Calu3 (cell line): ENCODE measurements around the gene NOXA1. TPM values are rescaled to one million over a fixed set of nuclear protein-coding genes. Genes with fewer than 3 reads are reported as not detected.

ENCODE experiments used
- BruUV-seq: library from RNA; stranded (reverse); fragments of 400-500 nt; replicated peaks from 2 replicates; lab custom pipeline; 2021; lab: Mats Ljungman, UMichigan
- CTCF ChIA-PET: fragments of 300-600 bp; sonication (Branson Sonifier 250); formaldehyde crosslinking; loops from one replicate; lab custom pipeline; 2022; ENCODE audit warnings: antibody characterized with exemption; lab: Charles Lee
- DNase-seq: peaks from one replicate; pipeline ENCODE4 v3.0.0; 2022
- H3K27ac Mint-ChIP-seq: one replicate; pipeline ENCODE4 v1.8.0; 2022; ENCODE audit warnings: mixed read lengths; ENCODE audit not compliant: unreplicated experiment
- H3K27me3 Mint-ChIP-seq: one replicate; pipeline ENCODE4 v1.8.0; 2022; ENCODE audit warnings: mixed read lengths; ENCODE audit not compliant: unreplicated experiment
- H3K36me3 Mint-ChIP-seq: one replicate; pipeline ENCODE4 v1.8.0; 2022; ENCODE audit warnings: mild to moderate bottlenecking, moderate library complexity, mixed read lengths; ENCODE audit not compliant: insufficient read depth, unreplicated experiment
- H3K4me1 Mint-ChIP-seq: one replicate; pipeline ENCODE4 v1.8.0; 2022; ENCODE audit warnings: mild to moderate bottlenecking, low read depth, mixed read lengths; ENCODE audit not compliant: unreplicated experiment
- H3K4me3 Mint-ChIP-seq: one replicate; pipeline ENCODE4 v1.8.0; 2022; ENCODE audit warnings: mild to moderate bottlenecking, low read depth, moderate library complexity, mixed read lengths; ENCODE audit not compliant: unreplicated experiment
- H3K9me3 Mint-ChIP-seq: one replicate; pipeline ENCODE4 v1.8.0; 2022; ENCODE audit warnings: low read depth, mixed read lengths; ENCODE audit not compliant: unreplicated experiment
- intact Hi-C: fragments of 100-400 bp; cut with micrococcal nuclease; formaldehyde crosslinking; loops from one replicate; pipeline ENCODE4 v1.10.0; 2022; ENCODE audit not compliant: unreplicated experiment
- total RNA-seq: library from RNA; stranded (reverse); gene quantifications from 2 replicates; pipeline ENCODE4 v1.2.3, GENCODE V29; 2022
- TF ChIP-seq, protein P1 (sequence below): fragments of 200-600 bp; IDR thresholded peaks from one replicate; pipeline ENCODE4 v1.8.0; 2022; ENCODE audit warnings: antibody characterized with exemption; ENCODE audit not compliant: unreplicated experiment

The NOXA1 gene
- total RNA-seq, 1 experiment from 2014 or later, result 12.3 TPM

DNA sequence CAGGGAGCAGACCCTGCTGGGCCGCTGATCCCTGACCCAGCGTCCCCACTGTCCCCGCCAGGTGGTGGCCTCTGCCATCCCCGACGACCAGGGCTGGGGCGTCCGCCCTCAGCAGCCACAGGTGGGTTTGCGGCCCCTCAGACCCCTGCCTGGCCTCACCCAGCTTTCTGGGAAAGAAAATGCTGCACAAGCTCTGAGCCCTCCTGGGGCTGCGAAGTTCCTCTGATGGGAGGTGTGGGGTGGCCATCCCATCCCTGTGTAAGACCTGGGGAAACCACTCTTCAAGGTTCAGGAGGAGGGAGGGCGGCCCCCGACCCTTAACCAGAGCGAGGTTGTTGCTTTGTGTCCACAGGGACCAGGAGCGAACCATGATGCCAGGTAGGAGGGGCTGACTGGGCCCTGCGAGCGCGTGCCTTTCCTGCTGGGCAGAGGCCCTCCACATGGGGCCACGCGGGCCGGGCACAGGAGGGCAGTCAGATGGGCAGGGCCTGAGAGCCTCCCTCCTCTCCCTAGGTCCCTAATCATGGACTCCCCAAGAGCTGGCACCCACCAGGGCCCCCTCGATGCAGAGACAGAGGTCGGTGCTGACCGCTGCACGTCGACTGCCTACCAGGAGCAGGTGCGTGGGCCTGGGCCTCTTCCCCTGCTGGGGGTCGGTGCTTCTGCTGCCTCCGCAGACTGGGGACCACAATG lies 7.7 kb downstream of the NOXA1 start:
- H3K27me3 Mint-ChIP-seq, result no peaks in the 10 kb centered on the region
- H3K27ac Mint-ChIP-seq, result no peak overlapping the region
- peaks cover 6% of the 10 kb centered on the region for H3K36me3 Mint-ChIP-seq
- BruUV-seq, result no TSS peak
- H3K4me3 Mint-ChIP-seq, result no peak overlapping the region
- TF ChIP-seq, protein P1, sequence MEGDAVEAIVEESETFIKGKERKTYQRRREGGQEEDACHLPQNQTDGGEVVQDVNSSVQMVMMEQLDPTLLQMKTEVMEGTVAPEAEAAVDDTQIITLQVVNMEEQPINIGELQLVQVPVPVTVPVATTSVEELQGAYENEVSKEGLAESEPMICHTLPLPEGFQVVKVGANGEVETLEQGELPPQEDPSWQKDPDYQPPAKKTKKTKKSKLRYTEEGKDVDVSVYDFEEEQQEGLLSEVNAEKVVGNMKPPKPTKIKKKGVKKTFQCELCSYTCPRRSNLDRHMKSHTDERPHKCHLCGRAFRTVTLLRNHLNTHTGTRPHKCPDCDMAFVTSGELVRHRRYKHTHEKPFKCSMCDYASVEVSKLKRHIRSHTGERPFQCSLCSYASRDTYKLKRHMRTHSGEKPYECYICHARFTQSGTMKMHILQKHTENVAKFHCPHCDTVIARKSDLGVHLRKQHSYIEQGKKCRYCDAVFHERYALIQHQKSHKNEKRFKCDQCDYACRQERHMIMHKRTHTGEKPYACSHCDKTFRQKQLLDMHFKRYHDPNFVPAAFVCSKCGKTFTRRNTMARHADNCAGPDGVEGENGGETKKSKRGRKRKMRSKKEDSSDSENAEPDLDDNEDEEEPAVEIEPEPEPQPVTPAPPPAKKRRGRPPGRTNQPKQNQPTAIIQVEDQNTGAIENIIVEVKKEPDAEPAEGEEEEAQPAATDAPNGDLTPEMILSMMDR, result no peak
- H3K4me1 Mint-ChIP-seq, result no peaks in the 10 kb centered on the region
- CTCF ChIA-PET, result interaction anchor here (0.6 kb wide), 1 partner anchor 11 kb away, joined by 3 read pairs; no protein-coding TSS in a partner anchor
- intact Hi-C loops, result no loop called here
- no peaks in the 10 kb centered on the region for H3K9me3 Mint-ChIP-seq
- no peak for DNase-seq

DNA sequence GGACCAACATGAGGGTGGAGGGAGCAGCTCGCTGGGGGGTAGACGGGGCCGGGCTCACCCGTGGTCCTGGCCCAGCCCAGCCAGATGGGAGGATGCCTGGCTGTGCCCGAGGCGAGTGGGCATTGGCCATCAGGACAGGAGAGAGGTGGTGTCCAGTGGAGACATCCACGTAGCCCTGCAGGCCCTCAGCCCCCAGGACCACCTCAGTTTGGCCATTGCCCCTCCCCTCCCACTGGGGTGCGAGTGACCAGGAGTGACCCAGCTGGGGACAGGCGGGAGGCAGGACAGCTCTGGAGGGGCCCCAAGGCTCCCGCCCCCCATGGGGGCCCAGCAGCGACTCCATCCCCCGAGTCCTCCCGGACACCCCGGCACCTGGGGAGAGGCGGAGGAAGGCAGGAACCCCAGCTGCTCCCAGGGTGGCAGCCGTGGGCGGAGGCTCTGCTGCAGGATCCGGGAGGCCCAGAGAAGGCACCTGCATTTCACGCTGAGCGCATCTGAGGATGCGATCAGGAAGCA lies 8.3 kb downstream of the NOXA1 start:
- CTCF ChIA-PET, result no interaction called here
- DNase-seq, result no peak
- intact Hi-C loops, result no loop called here
- Mint-ChIP-seq H3K27ac (no peak overlapping the region), H3K9me3 (no peaks in the 10 kb centered on the region), H3K27me3 (no peaks in the 10 kb centered on the region), H3K36me3 (peaks cover 10% of the 10 kb centered on the region), H3K4me1 (no peaks in the 10 kb centered on the region), H3K4me3 (no peak overlapping the region)
- no TSS peak for BruUV-seq
- TF ChIP-seq, protein P1, result no peak

DNA sequence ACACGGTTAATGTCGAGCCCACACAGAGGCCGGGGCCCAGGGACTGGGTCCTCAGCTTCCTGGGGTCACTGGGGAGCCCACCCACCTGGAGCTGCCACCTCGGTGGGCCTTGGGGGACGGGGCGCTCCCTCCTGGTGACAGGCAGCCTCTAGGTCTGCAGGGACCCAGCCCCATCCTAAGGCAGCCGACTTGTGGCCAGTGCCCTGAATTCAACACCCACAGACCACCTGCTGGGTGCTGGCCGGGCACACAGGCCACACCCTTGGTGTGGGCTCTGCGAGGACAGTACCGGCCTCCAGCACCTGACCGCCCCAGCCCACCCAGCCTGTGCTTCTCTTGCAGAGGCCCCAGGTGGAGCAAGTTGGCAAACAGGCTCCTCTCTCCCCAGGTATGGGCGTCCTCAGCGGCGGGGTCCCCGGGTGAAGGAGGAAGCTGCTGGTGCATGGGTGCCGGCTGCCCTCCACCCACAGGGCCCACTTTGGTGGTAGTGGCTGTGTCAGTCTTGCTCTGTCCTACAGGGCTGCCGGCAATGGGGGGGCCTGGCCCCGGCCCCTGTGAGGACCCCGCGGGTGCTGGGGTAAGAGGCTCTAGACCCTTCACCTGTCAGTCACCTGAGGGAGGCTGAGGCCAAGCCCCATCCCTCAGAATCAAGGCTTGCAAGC lies 9.6 kb downstream of the NOXA1 start:
- intact Hi-C loops, result no loop called here
- BruUV-seq, result no TSS peak
- Mint-ChIP-seq H3K9me3 (no peaks in the 10 kb centered on the region), H3K4me1 (no peaks in the 10 kb centered on the region), H3K27me3 (no peaks in the 10 kb centered on the region), H3K27ac (no peak overlapping the region), H3K36me3 (peaks cover 10% of the 10 kb centered on the region), H3K4me3 (no peak overlapping the region)
- CTCF ChIA-PET, result interaction anchor here (0.6 kb wide), 1 partner anchor 19 kb away, joined by 3 read pairs; no protein-coding TSS in a partner anchor
- TF ChIP-seq, protein P1, result no peak
- DNase-seq, result no peak

DNA sequence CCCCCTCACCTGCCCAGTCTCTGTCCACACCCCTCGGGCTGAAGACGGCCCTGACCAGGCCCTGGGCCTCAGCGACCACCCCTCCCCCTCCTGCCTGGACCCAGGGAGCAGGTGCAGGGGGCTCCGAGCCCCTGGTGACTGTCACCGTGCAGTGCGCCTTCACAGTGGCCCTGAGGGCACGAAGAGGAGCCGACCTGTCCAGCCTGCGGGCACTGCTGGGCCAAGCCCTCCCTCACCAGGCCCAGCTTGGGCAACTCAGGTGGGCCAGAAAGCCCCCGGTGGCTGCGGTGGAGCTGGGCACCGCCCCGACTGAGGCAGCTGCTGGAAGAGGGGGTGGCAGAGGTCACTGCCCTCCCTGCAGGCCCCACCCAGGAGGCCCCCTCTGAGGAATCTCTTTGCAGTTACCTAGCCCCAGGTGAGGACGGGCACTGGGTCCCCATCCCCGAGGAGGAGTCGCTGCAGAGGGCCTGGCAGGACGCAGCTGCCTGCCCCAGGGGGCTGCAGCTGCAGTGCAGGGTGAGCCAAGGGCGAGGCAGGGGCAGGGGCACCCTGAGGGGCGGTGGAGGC lies 10.2 kb downstream of the NOXA1 start:
- CTCF ChIA-PET, result interaction anchor here (0.6 kb wide), 1 partner anchor 20 kb away, joined by 3 read pairs; no protein-coding TSS in a partner anchor

More for the DNA sequence above, 10.2 kb downstream of the NOXA1 start:
- no peaks in the 10 kb centered on the region for H3K4me1 Mint-ChIP-seq
- H3K27me3 Mint-ChIP-seq, result no peaks in the 10 kb centered on the region
- H3K9me3 Mint-ChIP-seq, result no peaks in the 10 kb centered on the region
- TF ChIP-seq, protein P1, result no peak
- no peak for DNase-seq
- H3K36me3 Mint-ChIP-seq, result peaks cover 10% of the 10 kb centered on the region
- no TSS peak for BruUV-seq
- intact Hi-C loops, result no loop called here
- H3K27ac Mint-ChIP-seq, result no peak overlapping the region
- no peak overlapping the region for H3K4me3 Mint-ChIP-seq
